AG04450 (cell line): Measurements from ENCODE around the gene MYO1B. TPM values are rescaled to one million over a fixed set of nuclear protein-coding genes. Genes with fewer than 3 reads are reported as not detected.

Experiments used
- CTCF ChIA-PET: fragments of 300-600, 350-600 bp; formaldehyde crosslinking; extraction: SDS; loops from one replicate; lab custom pipeline; 2022; ENCODE audit warnings: antibody characterized with exemption, inconsistent platforms; lab: Charles Lee
- POLR2A ChIA-PET: fragments of 350-600 bp; formaldehyde crosslinking; extraction: SDS; loops from one replicate; lab custom pipeline; 2021; ENCODE audit warnings: antibody characterized with exemption, inconsistent platforms; lab: Yijun Ruan, JAX
- DNase-seq: peaks from one replicate; pipeline ENCODE4 v3.0.0-alpha.2; 2011; ENCODE audit warnings: low read depth, low spot score
- H3K27ac ChIP-seq: one replicate; pipeline ENCODE4 v1.5.1; 2012; ENCODE audit warnings: low read depth, low read length, control low read depth
- H3K27me3 ChIP-seq: one replicate; pipeline ENCODE4 v1.6.0; 2012; ENCODE audit warnings: low read length; ENCODE audit not compliant: control insufficient read depth, insufficient read depth
- H3K4me3 ChIP-seq: 2 replicates; pipeline ENCODE4 v1.5.1; 2011; ENCODE audit warnings: mild to moderate bottlenecking, low read depth, low read length, control low read depth
- H3K9me3 ChIP-seq: 2 replicates; pipeline ENCODE4 v1.5.1; 2012; ENCODE audit warnings: low read length; ENCODE audit not compliant: control insufficient read depth, insufficient read depth
- CTCF ChIP-seq: IDR thresholded peaks from 2 replicates; pipeline ENCODE4 v1.5.1; 2011; ENCODE audit warnings: low read depth, low read length, control low read depth, inconsistent platforms
- polyA plus RNA-seq: library from polyadenylated mRNA; depleted of rRNA; stranded (reverse); fragments of >200 nt; gene quantifications from 2 replicates; pipeline ENCODE4 v1.2.3, GENCODE V29; 2011

The MYO1B gene
- polyA plus RNA-seq, 1 experiment = 149 TPM

GRCh38 chr2:191292869-191293268 lies 47.7 kb downstream of the MYO1B start:
- no peak overlapping the region for H3K27ac ChIP-seq
- H3K4me3 ChIP-seq = no peak overlapping the region
- H3K9me3 ChIP-seq = no peaks in the 10 kb centered on the region
- CTCF ChIA-PET = no interaction called here
- POLR2A ChIA-PET = no interaction called here
- TF ChIP-seq CTCF = no peak
- H3K27me3 ChIP-seq = no peaks in the 10 kb centered on the region
- DNase-seq = no peak

- ChIA-PET CTCF (interaction anchor here (1.3 kb wide), 1 partner anchor 207 kb away, joined by 6 read pairs; no protein-coding TSS in a partner anchor), POLR2A (interaction anchor here (0.9 kb wide), 1 partner anchor 23 kb away, joined by 3 read pairs; no protein-coding TSS in a partner anchor)
- DNase-seq = no peak
- H3K9me3 ChIP-seq = no peaks in the 10 kb centered on the region
- H3K27me3 ChIP-seq = no peaks in the 10 kb centered on the region
- no peak overlapping the region for H3K4me3 ChIP-seq
- TF ChIP-seq CTCF = no peak
- H3K27ac ChIP-seq = no peak overlapping the region
Measured at GRCh38 chr2:191295088-191295487, 49.9 kb downstream of the MYO1B start.

GRCh38 chr2:191296083-191297006 lies 51.1 kb downstream of the MYO1B start:
- POLR2A ChIA-PET = interaction anchor here (0.6 to 0.9 kb wide), 3 partner anchors 9 to 32 kb away, joined by 3 read pairs; no protein-coding TSS in a partner anchor
- no peak for DNase-seq

GRCh38 chr2:191297033-191297432 lies 51.8 kb downstream of the MYO1B start:
- POLR2A ChIA-PET = no interaction called here
- no peak for DNase-seq
- Histone ChIP-seq H3K27me3 (no peaks in the 10 kb centered on the region), H3K4me3 (no peak overlapping the region), H3K9me3 (no peaks in the 10 kb centered on the region), H3K27ac (no peak overlapping the region)
- no peak for TF ChIP-seq CTCF
- CTCF ChIA-PET = no interaction called here

More at GRCh38 chr2:191296083-191297006, 51.1 kb downstream of the MYO1B start:
- Histone ChIP-seq H3K27ac (no peak overlapping the region), H3K9me3 (no peaks in the 10 kb centered on the region), H3K27me3 (no peaks in the 10 kb centered on the region), H3K4me3 (no peak overlapping the region)
- CTCF ChIA-PET = interaction anchor here (1.1 to 1.3 kb wide), 2 partner anchors 205 to 244 kb away, joined by 3 to 6 read pairs; no protein-coding TSS in a partner anchor
- TF ChIP-seq CTCF = no peak

GRCh38 chr2:191298306-191298705 lies 53.1 kb downstream of the MYO1B start:
- no peaks in the 10 kb centered on the region for H3K9me3 ChIP-seq
- CTCF ChIA-PET = interaction anchor here (0.6 to 1.3 kb wide), 3 partner anchors 91 to 203 kb away, joined by 3 to 4 read pairs (median 4); no protein-coding TSS in a partner anchor
- no peak overlapping the region for H3K27ac ChIP-seq
- TF ChIP-seq CTCF = no peak
- POLR2A ChIA-PET = interaction anchor here (1.0 kb wide), 1 partner anchor 132 kb away, joined by 3 read pairs; no protein-coding TSS in a partner anchor
- no peak overlapping the region for H3K4me3 ChIP-seq
- DNase-seq = no peak
- no peaks in the 10 kb centered on the region for H3K27me3 ChIP-seq
